Measurements from ENCODE around the gene FMN1. TPM values are rescaled to one million over a fixed set of nuclear protein-coding genes. Genes with fewer than 3 reads are reported as not detected.

Gene FMN1
- total RNA-seq, 1 experiment from 2014 or later, result 0.37 TPM

DNA sequence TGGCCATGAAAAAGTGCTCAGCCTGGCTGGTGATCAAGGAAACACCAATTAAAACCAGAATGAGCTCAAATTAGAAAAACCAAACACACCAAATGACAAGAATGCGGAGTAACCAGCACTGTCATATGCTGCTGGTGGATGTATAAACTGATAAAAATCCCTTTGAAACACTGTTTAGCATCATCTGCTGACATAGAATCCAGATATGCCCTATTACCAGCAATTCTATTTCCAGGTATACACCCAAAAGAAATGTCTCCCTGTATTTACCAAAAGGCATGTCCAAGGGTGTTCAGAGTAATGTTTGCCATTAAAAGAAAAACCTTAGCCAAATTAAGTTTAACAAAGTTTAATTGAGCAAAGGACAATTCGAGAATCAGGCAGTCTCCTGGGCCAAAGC, 138.6 kb downstream of the FMN1 start:
- H3K36me3 ChIP-seq (ENCODE audit: insufficient read depth, low read length, poor library complexity, severe bottlenecking), result no peaks in the 10 kb centered on the region
- peaks cover 24% of the 10 kb centered on the region for H3K27me3 ChIP-seq (replicated peaks; ENCODE audit: insufficient read depth, low read depth, low read length, poor library complexity)
- no peak overlapping the region for H3K27ac ChIP-seq (ENCODE audit: low read depth, low read length, poor library complexity, severe bottlenecking)
- ChIA-PET POLR2A (ENCODE audit: low non-redundant PET) (no interaction called here), CTCF (no interaction called here)
- TF ChIP-seq EZH2 (IDR thresholded peaks at IDR 0.05; ENCODE audit: borderline replicate concordance, low read depth, low read length, poor library complexity, severe bottlenecking), result no peak
- TF ChIP-seq, protein P1, sequence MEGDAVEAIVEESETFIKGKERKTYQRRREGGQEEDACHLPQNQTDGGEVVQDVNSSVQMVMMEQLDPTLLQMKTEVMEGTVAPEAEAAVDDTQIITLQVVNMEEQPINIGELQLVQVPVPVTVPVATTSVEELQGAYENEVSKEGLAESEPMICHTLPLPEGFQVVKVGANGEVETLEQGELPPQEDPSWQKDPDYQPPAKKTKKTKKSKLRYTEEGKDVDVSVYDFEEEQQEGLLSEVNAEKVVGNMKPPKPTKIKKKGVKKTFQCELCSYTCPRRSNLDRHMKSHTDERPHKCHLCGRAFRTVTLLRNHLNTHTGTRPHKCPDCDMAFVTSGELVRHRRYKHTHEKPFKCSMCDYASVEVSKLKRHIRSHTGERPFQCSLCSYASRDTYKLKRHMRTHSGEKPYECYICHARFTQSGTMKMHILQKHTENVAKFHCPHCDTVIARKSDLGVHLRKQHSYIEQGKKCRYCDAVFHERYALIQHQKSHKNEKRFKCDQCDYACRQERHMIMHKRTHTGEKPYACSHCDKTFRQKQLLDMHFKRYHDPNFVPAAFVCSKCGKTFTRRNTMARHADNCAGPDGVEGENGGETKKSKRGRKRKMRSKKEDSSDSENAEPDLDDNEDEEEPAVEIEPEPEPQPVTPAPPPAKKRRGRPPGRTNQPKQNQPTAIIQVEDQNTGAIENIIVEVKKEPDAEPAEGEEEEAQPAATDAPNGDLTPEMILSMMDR (conservative IDR thresholded peaks at IDR 0.05; ENCODE audit: low read depth, low read length), result no peak
- no peaks in the 10 kb centered on the region for H3K4me1 ChIP-seq (ENCODE audit: insufficient read depth, low read length, poor library complexity, severe bottlenecking)
- no peak overlapping the region for H3K4me3 ChIP-seq (ENCODE audit: low read depth, low read length, poor library complexity, severe bottlenecking)
- no peak for DNase-seq (ENCODE audit: low spot score)
- intact Hi-C loops (cut with micrococcal nuclease; ENCODE audit: unreplicated experiment), result no loop called here
- BruUV-seq (replicated peaks), result no TSS peak
- no peaks in the 10 kb centered on the region for H3K9me3 ChIP-seq (ENCODE audit: low read depth, low read length, poor library complexity, severe bottlenecking)

DNA sequence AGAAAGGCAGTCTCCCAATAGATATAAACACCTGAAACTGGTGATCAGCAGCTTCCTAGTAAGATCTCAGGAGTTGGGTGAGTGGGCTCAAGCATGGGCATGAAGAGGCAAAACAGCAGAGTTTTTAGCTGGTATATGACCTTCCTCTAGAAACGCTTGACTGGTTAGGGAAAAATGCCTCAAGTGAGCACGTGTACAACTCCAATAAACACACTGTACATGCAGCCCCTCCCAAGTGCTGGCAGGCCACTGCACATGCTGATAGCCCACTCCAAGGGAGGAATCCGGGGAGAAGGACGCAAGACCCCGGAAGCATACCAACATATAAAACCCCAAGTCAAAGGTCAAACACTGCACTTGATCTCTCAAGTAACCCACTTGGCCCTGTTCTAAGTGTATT, 143.0 kb downstream of the FMN1 start:
- BruUV-seq (replicated peaks), result no TSS peak
- DNase-seq (ENCODE audit: low spot score), result no peak
- POLR2A ChIA-PET (ENCODE audit: low non-redundant PET), result no interaction called here
- Histone ChIP-seq H3K27ac (ENCODE audit: low read depth, low read length, poor library complexity, severe bottlenecking) (no peak overlapping the region), H3K4me3 (ENCODE audit: low read depth, low read length, poor library complexity, severe bottlenecking) (no peak overlapping the region), H3K9me3 (ENCODE audit: low read depth, low read length, poor library complexity, severe bottlenecking) (peaks cover 24% of the 10 kb centered on the region), H3K36me3 (ENCODE audit: insufficient read depth, low read length, poor library complexity, severe bottlenecking) (no peaks in the 10 kb centered on the region), H3K27me3 (replicated peaks; ENCODE audit: insufficient read depth, low read depth, low read length, poor library complexity) (peaks cover 14% of the 10 kb centered on the region), H3K4me1 (ENCODE audit: insufficient read depth, low read length, poor library complexity, severe bottlenecking) (no peaks in the 10 kb centered on the region)
- TF ChIP-seq, protein P1 (conservative IDR thresholded peaks at IDR 0.05; ENCODE audit: low read depth, low read length), result no peak
- TF ChIP-seq EZH2 (IDR thresholded peaks at IDR 0.05; ENCODE audit: borderline replicate concordance, low read depth, low read length, poor library complexity, severe bottlenecking), result no peak
- intact Hi-C loops (cut with micrococcal nuclease; ENCODE audit: unreplicated experiment), result no loop called here
- CTCF ChIA-PET, result no interaction called here

DNA sequence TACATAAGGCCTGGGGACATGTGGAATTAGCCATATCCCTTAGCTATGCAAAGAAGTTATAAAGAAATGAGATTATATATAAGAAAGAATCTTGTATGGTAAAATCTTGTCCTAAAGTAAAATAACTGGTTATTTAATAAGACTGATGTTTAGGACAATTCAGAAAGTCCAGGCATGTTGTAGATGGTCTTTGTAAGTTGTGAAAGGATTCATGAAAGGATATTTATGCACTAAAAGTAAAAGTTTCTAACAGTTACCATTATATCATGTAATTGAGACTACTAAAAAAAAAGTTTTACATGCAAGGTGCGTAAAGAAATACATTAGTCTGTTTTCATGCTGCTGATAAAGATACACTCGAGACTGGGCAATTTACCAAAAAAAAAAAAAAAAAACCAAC, 146.3 kb downstream of the FMN1 start:
- no TSS peak for BruUV-seq (replicated peaks)
- TF ChIP-seq, protein P1 (conservative IDR thresholded peaks at IDR 0.05; ENCODE audit: low read depth, low read length), result no peak
- no peak for TF ChIP-seq EZH2 (IDR thresholded peaks at IDR 0.05; ENCODE audit: borderline replicate concordance, low read depth, low read length, poor library complexity, severe bottlenecking)
- peaks cover 24% of the 10 kb centered on the region for H3K9me3 ChIP-seq (ENCODE audit: low read depth, low read length, poor library complexity, severe bottlenecking)
- peaks cover under 1% of the 10 kb centered on the region for H3K27me3 ChIP-seq (replicated peaks; ENCODE audit: insufficient read depth, low read depth, low read length, poor library complexity)
- no peak for DNase-seq (ENCODE audit: low spot score)
- H3K36me3 ChIP-seq (ENCODE audit: insufficient read depth, low read length, poor library complexity, severe bottlenecking), result no peaks in the 10 kb centered on the region
- H3K4me1 ChIP-seq (ENCODE audit: insufficient read depth, low read length, poor library complexity, severe bottlenecking), result no peaks in the 10 kb centered on the region
- intact Hi-C loops (cut with micrococcal nuclease; ENCODE audit: unreplicated experiment), result no loop called here
- ChIA-PET CTCF (no interaction called here), POLR2A (ENCODE audit: low non-redundant PET) (no interaction called here)
- H3K27ac ChIP-seq (ENCODE audit: low read depth, low read length, poor library complexity, severe bottlenecking), result no peak overlapping the region
- no peak overlapping the region for H3K4me3 ChIP-seq (ENCODE audit: low read depth, low read length, poor library complexity, severe bottlenecking)

All from A673 (cell line).